PC-9 (cell line): ENCODE results near the gene HES5.
"Not testable (repeated sequence)": the region's sequence is repeated elsewhere in the genome, so short reads cannot be mapped to it uniquely, and the experiment has no call there.

Source experiments
- EZH2 ChIP-seq: fragments of 200-600 bp; sonication (generic); IDR thresholded peaks from 2 replicates; pipeline ENCODE4 v1.8.0; 2017; ENCODE audit warnings: antibody characterized with exemption, low read depth
- TF ChIP-seq, protein P1 (sequence below): fragments of 200-600 bp; sonication (generic); conservative IDR thresholded peaks from 2 replicates; pipeline ENCODE4 v1.6.1; 2017; ENCODE audit warnings: mixed run types, antibody characterized with exemption, mild to moderate bottlenecking, moderate library complexity

GRCh38 chr1:2577565-2578075 lies 47.6 kb upstream of the HES5 start:
- TF ChIP-seq, protein P1, sequence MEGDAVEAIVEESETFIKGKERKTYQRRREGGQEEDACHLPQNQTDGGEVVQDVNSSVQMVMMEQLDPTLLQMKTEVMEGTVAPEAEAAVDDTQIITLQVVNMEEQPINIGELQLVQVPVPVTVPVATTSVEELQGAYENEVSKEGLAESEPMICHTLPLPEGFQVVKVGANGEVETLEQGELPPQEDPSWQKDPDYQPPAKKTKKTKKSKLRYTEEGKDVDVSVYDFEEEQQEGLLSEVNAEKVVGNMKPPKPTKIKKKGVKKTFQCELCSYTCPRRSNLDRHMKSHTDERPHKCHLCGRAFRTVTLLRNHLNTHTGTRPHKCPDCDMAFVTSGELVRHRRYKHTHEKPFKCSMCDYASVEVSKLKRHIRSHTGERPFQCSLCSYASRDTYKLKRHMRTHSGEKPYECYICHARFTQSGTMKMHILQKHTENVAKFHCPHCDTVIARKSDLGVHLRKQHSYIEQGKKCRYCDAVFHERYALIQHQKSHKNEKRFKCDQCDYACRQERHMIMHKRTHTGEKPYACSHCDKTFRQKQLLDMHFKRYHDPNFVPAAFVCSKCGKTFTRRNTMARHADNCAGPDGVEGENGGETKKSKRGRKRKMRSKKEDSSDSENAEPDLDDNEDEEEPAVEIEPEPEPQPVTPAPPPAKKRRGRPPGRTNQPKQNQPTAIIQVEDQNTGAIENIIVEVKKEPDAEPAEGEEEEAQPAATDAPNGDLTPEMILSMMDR = not testable (repeated sequence)
- not testable (repeated sequence) for TF ChIP-seq EZH2
